Nephron progenitor cell (in vitro differentiated cells): Measurements from ENCODE around the gene FOXP1.
A peak's percentile ranks its signal among the peaks of the same experiment; 100 is the strongest.

ENCODE experiments used
- DNase-seq: peaks from one replicate; pipeline ENCODE4 v3.0.0; 2021
- H3K27ac Mint-ChIP-seq: 2 replicates; pipeline ENCODE4 v1.8.0; 2021; ENCODE audit warnings: mild to moderate bottlenecking, moderate library complexity, mixed read lengths
- H3K27me3 Mint-ChIP-seq: 2 replicates; pipeline ENCODE4 v1.8.0; 2021; ENCODE audit warnings: mild to moderate bottlenecking, low read depth, mixed read lengths; ENCODE audit not compliant: poor library complexity
- H3K36me3 Mint-ChIP-seq: 2 replicates; pipeline ENCODE4 v1.8.0; 2021; ENCODE audit warnings: low read depth, mixed read lengths
- H3K4me1 Mint-ChIP-seq: 2 replicates; pipeline ENCODE4 v1.8.0; 2021; ENCODE audit warnings: mixed read lengths
- H3K4me3 Mint-ChIP-seq: 2 replicates; pipeline ENCODE4 v1.8.0; 2021; ENCODE audit warnings: mild to moderate bottlenecking, moderate library complexity, mixed read lengths
- H3K9me3 Mint-ChIP-seq: 2 replicates; pipeline ENCODE4 v1.8.0; 2021; ENCODE audit warnings: mild to moderate bottlenecking, moderate library complexity, mixed read lengths
- TF ChIP-seq, protein P1 (sequence below): fragments of 200-600 bp; sonication (generic); IDR thresholded peaks from 2 replicates; pipeline ENCODE4 v1.5.0; 2021; ENCODE audit warnings: antibody characterized with exemption

Gene FOXP1

DNA sequence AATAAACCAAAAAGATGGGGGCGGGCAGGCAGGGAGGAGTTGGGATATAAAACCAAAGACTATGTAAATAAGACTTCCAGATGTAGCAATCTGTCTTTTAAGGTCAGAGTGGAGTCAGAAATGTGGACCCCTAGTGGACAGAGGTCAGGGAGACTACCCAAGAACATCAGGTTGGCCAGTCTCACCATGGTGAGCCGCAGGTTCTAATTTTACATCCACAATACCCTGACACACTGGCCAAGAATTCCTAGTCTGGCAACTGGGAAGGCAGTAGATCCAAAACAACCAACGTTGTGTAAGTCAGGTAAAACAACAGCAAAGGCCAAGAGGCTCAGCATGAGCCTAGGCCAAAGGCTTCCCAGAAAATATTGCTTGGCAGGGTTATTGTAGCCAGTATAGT is 203.4 kb downstream of the FOXP1 start:
- H3K27ac Mint-ChIP-seq = peak overlapping the region; percentile 91
- H3K36me3 Mint-ChIP-seq = peaks cover 35% of the 10 kb centered on the region
- H3K9me3 Mint-ChIP-seq = no peaks in the 10 kb centered on the region
- no peak overlapping the region for H3K4me3 Mint-ChIP-seq
- H3K4me1 Mint-ChIP-seq = peaks cover 38% of the 10 kb centered on the region
- DNase-seq = no peak
- TF ChIP-seq, protein P1, sequence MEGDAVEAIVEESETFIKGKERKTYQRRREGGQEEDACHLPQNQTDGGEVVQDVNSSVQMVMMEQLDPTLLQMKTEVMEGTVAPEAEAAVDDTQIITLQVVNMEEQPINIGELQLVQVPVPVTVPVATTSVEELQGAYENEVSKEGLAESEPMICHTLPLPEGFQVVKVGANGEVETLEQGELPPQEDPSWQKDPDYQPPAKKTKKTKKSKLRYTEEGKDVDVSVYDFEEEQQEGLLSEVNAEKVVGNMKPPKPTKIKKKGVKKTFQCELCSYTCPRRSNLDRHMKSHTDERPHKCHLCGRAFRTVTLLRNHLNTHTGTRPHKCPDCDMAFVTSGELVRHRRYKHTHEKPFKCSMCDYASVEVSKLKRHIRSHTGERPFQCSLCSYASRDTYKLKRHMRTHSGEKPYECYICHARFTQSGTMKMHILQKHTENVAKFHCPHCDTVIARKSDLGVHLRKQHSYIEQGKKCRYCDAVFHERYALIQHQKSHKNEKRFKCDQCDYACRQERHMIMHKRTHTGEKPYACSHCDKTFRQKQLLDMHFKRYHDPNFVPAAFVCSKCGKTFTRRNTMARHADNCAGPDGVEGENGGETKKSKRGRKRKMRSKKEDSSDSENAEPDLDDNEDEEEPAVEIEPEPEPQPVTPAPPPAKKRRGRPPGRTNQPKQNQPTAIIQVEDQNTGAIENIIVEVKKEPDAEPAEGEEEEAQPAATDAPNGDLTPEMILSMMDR = no peak
- no peaks in the 10 kb centered on the region for H3K27me3 Mint-ChIP-seq

DNA sequence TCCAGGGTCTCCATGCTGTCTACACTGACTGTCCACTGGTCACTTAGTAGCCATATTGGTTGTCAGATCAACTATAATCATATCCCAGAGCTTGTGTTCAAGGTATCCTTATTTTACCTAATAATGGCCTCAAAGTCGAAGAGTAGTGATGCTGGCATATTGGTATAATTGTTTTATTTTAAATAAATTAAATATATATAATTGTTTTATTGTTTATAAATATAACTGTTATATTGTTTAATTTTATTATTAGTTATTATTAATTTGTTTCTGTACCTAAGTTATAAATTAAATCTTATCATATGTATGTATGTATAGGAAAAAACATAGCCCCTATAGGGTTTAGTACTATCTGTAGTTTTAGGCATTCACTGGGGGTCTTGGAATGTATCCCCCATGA is 205.0 kb downstream of the FOXP1 start:
- no peaks in the 10 kb centered on the region for H3K9me3 Mint-ChIP-seq
- H3K27me3 Mint-ChIP-seq = no peaks in the 10 kb centered on the region
- no peak for DNase-seq
- no peak overlapping the region for H3K27ac Mint-ChIP-seq
- no peak overlapping the region for H3K4me3 Mint-ChIP-seq
- peaks cover 32% of the 10 kb centered on the region for H3K4me1 Mint-ChIP-seq
- TF ChIP-seq, protein P1 = no peak
- peaks cover 33% of the 10 kb centered on the region for H3K36me3 Mint-ChIP-seq

DNA sequence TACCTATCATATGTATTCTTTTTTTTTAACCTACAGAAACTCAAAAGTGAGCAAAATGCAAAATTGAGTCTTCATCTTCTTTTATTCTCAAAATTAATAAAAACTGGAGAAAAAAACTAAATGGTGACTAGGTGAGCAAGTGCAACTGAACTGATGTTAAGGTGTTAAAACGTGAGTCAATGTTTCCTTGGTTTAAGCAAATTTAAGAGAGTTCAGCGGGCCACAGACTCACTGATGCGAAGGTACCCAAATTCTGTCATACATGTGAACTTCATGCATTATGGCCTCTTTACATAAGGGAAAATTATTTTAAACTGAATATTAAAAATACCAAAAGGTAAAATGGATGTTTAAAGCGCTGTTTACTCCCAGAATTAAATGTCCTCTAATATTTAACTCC is 206.6 kb downstream of the FOXP1 start:
- H3K4me3 Mint-ChIP-seq = no peak overlapping the region
- H3K4me1 Mint-ChIP-seq = peaks cover 42% of the 10 kb centered on the region
- TF ChIP-seq, protein P1 = no peak
- no peak overlapping the region for H3K27ac Mint-ChIP-seq
- no peaks in the 10 kb centered on the region for H3K9me3 Mint-ChIP-seq
- DNase-seq = no peak
- H3K27me3 Mint-ChIP-seq = no peaks in the 10 kb centered on the region
- peaks cover 20% of the 10 kb centered on the region for H3K36me3 Mint-ChIP-seq

DNA sequence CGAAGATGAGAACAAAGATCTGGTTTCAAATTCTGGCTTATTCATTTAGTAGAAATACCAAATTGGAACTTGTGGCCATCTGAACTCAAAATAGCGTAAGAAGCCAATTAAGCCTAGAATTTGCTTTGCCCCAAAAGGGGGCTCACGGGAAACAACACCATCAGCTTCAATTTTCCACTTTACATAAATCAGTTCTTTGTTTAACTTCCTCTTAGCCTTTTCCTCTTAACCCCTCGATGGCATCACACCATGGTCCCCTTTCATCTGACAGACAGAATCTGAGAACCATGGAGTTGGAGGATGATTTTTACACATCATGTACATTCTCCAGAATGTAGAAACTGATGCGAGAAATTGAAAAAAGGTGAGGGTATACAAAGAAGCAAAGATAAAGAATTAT is 207.0 kb downstream of the FOXP1 start:
- H3K4me3 Mint-ChIP-seq = no peak overlapping the region

GRCh38 chr3:71374582-71374981 is 208.9 kb downstream of the FOXP1 start:
- H3K36me3 Mint-ChIP-seq = peaks cover 10% of the 10 kb centered on the region
- peaks cover 53% of the 10 kb centered on the region for H3K4me1 Mint-ChIP-seq
- H3K4me3 Mint-ChIP-seq = no peak overlapping the region
- TF ChIP-seq, protein P1 = no peak
- DNase-seq = no peak
- H3K9me3 Mint-ChIP-seq = no peaks in the 10 kb centered on the region
- H3K27me3 Mint-ChIP-seq = peaks cover 4% of the 10 kb centered on the region
- no peak overlapping the region for H3K27ac Mint-ChIP-seq

More for the DNA sequence above, 207.0 kb downstream of the FOXP1 start:
- H3K27me3 Mint-ChIP-seq = no peaks in the 10 kb centered on the region
- no peaks in the 10 kb centered on the region for H3K9me3 Mint-ChIP-seq
- H3K27ac Mint-ChIP-seq = no peak overlapping the region
- TF ChIP-seq, protein P1 = no peak
- no peak for DNase-seq
- H3K4me1 Mint-ChIP-seq = peaks cover 46% of the 10 kb centered on the region
- peaks cover 16% of the 10 kb centered on the region for H3K36me3 Mint-ChIP-seq

- Mint-ChIP-seq H3K27me3 (peaks cover 4% of the 10 kb centered on the region), H3K36me3 (peaks cover 10% of the 10 kb centered on the region), H3K4me3 (no peak overlapping the region), H3K4me1 (peaks cover 54% of the 10 kb centered on the region), H3K27ac (peak overlapping the region; percentile 90), H3K9me3 (no peaks in the 10 kb centered on the region)
- DNase-seq = no peak
- TF ChIP-seq, protein P1 = no peak
Observed at GRCh38 chr3:71372911-71373637, 210.5 kb downstream of the FOXP1 start.
